GOT3 (cell line): ENCODE data around the gene MAPK14.
"Not testable (repeated sequence)": the region's sequence is repeated elsewhere in the genome, so short reads cannot be mapped to it uniquely, and the experiment has no call there.

Experiments used
- DNase-seq: peaks from one replicate; lab custom pipeline; 2025; ENCODE audit warnings: mixed read lengths; lab: John Stamatoyannopoulos, UW

The MAPK14 gene

DNA sequence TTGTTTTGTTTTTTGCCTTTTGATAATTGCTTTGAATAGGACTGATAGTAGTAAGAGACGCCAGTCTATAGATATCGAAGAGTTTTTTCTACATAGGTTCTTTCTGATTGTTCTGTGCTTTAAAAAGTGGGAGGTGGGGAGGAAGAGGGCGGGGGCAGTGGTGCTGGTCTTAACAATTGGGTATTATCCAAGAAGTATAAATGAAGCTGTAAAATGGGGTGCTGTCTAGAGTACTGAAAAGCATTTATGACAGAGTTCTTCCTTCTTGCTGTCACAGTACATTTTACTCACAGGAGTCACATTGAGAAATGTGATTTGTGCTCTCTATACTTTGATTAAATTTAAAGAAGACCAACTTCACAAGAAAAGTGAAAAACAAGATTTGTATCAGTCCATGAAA, 41.0 kb downstream of the MAPK14 start:
- no peak for DNase-seq

DNA sequence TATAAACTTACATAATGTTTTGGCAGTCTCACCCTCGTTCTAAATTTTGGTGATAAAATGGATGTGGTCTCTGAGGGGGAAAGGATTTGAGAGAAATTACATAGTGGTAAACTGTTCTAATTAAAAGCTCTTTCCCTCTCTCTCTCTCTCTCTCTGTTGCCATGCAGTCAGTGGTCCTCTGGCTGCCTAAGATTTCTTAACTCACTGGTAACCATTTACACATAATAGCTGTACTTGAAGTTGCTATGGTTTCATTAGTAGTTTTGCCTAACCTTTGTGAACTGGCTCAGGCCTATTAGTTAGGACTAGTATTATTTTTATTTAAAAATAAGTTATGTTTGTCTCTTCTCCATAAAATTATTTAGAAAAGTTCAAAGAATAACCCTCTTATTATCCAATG, 42.0 kb downstream of the MAPK14 start:
- DNase-seq: no peak

GRCh38 chr6:36070252-36070651, 42.6 kb downstream of the MAPK14 start:
- no peak for DNase-seq

- DNase-seq: no peak
Measured at GRCh38 chr6:36071281-36071680, 43.7 kb downstream of the MAPK14 start.

GRCh38 chr6:36071714-36072113, 44.1 kb downstream of the MAPK14 start:
- DNase-seq: no peak

GRCh38 chr6:36072681-36073080, 45.1 kb downstream of the MAPK14 start:
- no peak for DNase-seq

GRCh38 chr6:36073587-36073986, 46.0 kb downstream of the MAPK14 start:
- no peak for DNase-seq

- DNase-seq: no peak
Measured at GRCh38 chr6:36075656-36076055, 48.0 kb downstream of the MAPK14 start.

GRCh38 chr6:36076178-36077063, 48.8 kb downstream of the MAPK14 start:
- DNase-seq: no peak

DNA sequence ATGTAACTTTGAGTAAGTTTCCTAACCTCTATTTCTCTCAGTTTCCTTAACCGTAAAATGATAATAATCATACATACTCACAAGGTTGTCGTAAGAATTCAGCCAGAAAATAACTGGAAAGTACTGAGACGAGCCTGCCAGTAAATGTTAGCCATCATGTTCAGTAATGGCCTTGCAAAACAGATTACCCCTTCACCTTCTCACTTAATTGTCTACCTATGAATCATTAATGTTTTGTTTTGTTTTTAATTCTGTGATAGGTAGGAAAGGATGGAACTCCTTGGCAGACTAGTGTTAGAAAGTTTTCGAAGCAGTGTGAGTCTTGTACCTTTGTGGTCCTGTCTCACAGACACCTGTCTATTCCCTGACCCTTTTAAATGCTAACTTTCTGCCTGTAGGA, 50.6 kb downstream of the MAPK14 start:
- no peak for DNase-seq

DNA sequence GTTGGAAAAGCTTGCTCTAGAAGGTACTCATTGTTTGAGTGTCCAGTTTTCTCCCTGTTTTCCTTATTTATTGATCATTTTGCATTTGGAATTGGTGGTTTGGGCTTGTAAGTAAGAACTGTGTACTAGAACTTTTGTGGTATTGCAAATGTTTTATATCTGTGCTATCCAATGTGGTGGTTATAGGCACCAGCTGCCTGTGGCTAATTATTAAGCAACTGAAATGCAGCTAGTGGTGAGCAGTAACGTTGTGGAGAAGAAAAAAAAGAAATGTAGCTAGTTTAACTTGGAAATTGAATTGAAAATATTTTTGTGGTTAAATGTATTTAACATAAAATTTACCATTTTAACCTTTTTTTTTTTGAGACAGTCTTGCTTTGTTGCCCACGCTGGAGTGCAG, 52.0 kb downstream of the MAPK14 start:
- DNase-seq: no peak

DNA sequence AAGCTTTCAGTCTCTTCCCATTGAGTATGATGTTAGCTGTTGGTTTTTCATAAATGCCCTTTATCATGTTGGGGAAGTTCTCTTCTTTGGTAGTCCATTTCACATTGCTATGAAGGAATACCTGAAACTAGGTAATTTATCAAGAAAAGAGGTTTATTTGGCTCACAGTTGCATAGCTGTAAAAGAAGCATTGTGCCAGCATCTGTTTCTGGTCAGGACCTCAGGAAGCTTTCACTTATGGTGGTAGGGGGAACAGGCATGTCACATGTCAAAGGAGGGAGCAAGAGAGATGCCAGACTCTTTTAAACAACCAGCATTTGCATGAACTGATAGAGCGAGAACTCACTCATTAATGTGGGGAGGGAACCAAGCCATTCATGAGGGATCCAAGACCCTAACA, 54.7 kb downstream of the MAPK14 start:
- no peak for DNase-seq

DNA sequence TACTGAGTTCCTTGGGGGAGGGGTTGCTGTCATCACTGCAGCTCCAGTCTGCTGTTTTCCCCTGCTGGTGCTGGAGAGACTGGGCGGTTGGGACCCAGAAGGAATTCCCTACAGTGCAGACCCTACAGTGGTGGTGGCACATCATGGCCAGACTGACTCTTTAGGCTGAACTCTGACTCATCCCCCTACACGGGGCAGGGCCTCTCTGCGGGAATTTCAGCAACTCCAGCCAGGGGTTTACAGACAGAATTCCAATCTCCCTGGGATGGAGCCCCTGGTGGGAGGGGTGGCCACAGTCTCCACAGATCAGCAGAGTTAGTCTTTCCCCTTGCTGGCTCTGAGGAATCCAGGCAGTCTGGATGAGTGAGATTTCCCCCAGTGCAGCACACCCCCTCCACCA, 55.8 kb downstream of the MAPK14 start:
- no peak for DNase-seq

GRCh38 chr6:36088204-36088603, 60.6 kb downstream of the MAPK14 start:
- not testable (repeated sequence) for DNase-seq

DNA sequence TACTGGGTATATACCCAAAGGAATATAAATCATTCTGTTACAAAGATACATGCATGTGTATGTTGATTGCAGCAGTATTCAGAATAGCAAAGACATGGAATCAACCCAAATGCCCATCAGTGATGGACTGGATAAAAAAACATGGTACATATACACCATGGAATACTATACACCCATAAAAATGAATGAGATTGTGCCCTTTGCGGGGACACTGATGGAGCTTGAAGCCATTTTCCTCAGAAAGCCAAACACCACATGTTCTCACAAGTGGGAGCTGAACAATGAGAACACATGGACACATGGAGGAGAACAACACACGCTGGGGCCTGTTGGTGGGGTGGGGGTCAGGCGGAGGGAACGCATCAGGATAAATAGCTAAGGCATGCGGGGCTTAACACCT, 61.4 kb downstream of the MAPK14 start:
- DNase-seq: no peak

- DNase-seq: no peak
Measured at GRCh38 chr6:36094238-36094637, 66.6 kb downstream of the MAPK14 start.

DNA sequence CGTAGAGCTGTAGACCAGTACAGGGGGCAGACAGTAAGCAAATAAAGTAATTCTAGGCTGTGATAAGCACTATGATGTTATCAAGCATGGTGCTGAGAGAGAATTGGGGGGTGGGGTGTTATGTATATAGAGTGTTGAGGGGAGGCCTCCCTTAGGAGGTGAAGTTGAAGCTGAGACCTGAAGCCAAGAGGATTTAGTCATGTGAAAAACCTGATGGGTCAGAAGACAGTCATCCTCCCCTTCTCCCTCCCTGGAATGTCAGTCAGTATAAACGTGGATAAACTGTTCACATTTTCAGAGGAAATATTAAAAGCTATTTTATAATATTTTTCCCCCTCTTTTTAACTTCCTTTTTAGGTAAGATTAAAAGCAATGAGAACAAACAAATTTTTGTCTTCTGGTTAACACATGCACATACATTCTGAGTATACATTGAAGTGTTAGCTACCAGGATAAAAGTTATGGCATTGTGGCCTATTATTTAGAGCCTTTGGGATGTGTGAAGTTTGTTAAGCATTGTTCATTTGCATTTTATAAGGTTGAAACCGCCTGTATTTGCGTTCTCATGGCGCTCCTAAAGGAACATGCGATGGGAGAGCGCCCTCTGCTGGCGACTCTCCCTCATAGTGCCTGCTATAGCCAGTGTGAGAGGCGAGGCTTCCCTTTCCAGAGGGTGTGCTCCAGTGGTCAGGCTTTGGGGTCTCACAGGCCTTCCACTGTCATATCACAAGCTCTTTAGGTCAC, 67.3 kb downstream of the MAPK14 start:
- DNase-seq: peak; percentile 25

DNA sequence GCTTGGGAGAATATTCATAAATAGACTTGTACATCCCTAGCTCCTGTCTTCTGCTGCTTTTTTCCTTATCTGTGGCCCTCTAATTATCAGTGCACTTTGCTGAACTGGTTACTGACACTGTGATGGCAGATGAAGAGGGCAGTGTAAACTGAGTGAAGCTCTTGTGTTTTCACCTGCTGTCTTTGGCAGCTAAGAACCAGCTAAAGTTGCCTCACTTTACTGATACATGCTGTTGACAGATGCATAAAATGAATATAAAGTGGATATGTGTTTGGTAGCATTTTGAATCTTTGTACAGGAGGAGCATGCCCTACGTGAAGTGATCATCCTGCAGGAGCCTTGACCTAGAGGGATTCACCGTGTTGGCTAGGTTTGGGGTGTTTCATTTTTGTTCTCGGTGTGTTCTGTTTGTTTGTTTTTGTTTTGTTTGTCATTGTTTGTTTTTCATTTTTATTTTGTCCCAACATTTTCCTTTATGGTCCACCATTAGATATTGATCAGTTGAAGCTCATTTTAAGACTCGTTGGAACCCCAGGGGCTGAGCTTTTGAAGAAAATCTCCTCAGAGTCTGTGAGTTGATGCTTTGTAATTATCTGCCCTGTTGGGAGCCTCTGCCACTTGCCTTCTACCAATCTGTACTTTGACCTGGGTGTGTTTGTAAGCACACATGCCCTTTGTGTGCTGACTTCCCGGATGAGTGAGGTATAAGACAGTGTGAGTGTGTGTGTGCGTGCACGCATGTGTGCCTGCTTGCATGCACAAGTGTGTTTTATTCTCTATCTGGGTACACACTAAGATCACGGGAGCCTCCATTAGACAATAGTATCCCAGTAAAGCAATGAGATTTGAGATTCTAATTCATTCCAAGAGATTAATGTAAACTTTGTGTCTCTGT, 68.1 kb downstream of the MAPK14 start:
- DNase-seq: no peak

- no peak for DNase-seq
Measured at GRCh38 chr6:36098253-36098919, 70.8 kb downstream of the MAPK14 start.

DNA sequence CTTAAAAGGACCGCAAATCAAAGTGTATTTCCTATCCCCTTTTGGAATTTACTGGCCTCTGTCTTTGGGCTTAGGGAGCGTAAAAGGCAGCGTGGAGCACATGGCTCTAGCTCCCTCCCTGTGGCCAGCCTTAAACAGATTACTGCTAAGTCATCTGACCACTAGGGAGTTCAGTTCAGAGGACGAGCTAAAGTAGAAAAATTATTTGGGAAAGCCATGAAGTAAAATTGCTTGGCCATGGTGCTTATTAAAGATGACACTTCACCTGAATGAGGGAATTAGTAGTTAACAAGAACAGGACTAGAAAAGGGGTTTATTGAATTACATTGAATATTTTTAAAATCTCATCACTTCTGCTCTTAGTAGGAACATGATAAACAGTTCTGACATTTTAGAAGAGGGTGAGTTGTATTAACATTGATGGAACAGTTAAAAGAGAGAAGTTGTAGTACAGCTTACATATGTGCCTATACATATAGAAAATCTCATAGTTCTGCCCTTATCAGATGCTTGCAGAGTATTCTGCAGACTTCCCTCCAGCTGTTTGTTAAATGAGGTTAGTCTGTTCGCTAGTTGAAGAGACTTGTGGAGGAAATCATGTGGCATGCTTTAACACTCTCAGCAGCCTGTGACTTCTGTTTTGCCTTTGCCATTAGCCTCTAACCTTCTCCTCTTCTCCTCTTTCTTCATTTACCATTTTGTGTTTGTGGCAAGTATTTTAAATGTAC, 71.5 kb downstream of the MAPK14 start:
- DNase-seq: no peak

- no peak for DNase-seq
Measured at GRCh38 chr6:36099869-36100483, 72.4 kb downstream of the MAPK14 start.
